H9 (cell line): ENCODE data around the gene C19orf85. TPM values are rescaled to one million over a fixed set of nuclear protein-coding genes. Genes with fewer than 3 reads are reported as not detected.

Source experiments
- DNase-seq: peaks from one replicate; pipeline ENCODE4 v3.0.0-alpha.2; 2017
- H2AFZ ChIP-seq: one replicate; pipeline ENCODE4 v1.6.1; 2013; ENCODE audit warnings: mild to moderate bottlenecking, low read length, control low read depth, moderate library complexity
- H2AK5ac ChIP-seq: 2 replicates; pipeline ENCODE4 v1.6.1; 2013; ENCODE audit warnings: low read length, control low read depth, mixed read lengths; ENCODE audit not compliant: insufficient read length
- H2BK120ac ChIP-seq: one replicate; pipeline ENCODE4 v1.6.1; 2013; ENCODE audit warnings: low read depth, mild to moderate bottlenecking, low read length, control low read depth, inconsistent platforms; ENCODE audit not compliant: poor library complexity, severe bottlenecking
- H2BK12ac ChIP-seq: 2 replicates; pipeline ENCODE4 v1.6.1; 2013; ENCODE audit warnings: low read length, control low read depth, mixed read lengths, low read depth; ENCODE audit not compliant: insufficient read length
- H2BK15ac ChIP-seq: 2 replicates; pipeline ENCODE4 v1.6.1; 2013; ENCODE audit warnings: low read depth, low read length, control low read depth
- H2BK20ac ChIP-seq: one replicate; pipeline ENCODE4 v1.6.1; 2013; ENCODE audit warnings: low read depth, mild to moderate bottlenecking, low read length, control low read depth, inconsistent platforms; ENCODE audit not compliant: poor library complexity, severe bottlenecking
- H2BK5ac ChIP-seq: 2 replicates; pipeline ENCODE4 v1.6.1; 2013; ENCODE audit warnings: low read length, control low read depth, mixed read lengths; ENCODE audit not compliant: insufficient read length
- H3K14ac ChIP-seq: 2 replicates; pipeline ENCODE4 v1.6.1; 2013; ENCODE audit warnings: low read length, control low read depth; ENCODE audit not compliant: insufficient read depth
- H3K18ac ChIP-seq: 2 replicates; pipeline ENCODE4 v1.6.1; 2013; ENCODE audit warnings: low read depth, mild to moderate bottlenecking, mixed read lengths, low read length, control low read depth; ENCODE audit not compliant: insufficient read length
- H3K23ac ChIP-seq: 2 replicates; pipeline ENCODE4 v1.6.1; 2013; ENCODE audit warnings: low read length, control low read depth, mixed read lengths, low read depth; ENCODE audit not compliant: insufficient read length
- H3K23me2 ChIP-seq: 2 replicates; pipeline ENCODE4 v1.6.1; 2013; ENCODE audit warnings: low read depth, mild to moderate bottlenecking, mixed read lengths, low read length, control low read depth; ENCODE audit not compliant: insufficient read length, poor library complexity, severe bottlenecking
- H3K27ac ChIP-seq: 2 replicates; pipeline ENCODE4 v1.5.1; 2013; ENCODE audit warnings: low read length, control low read depth, mixed read lengths, low read depth; ENCODE audit not compliant: insufficient read length
- H3K27me3 ChIP-seq: 2 replicates; pipeline ENCODE4 v1.6.1; 2013; ENCODE audit warnings: low read length, control low read depth, inconsistent platforms; ENCODE audit not compliant: insufficient read depth
- H3K4ac ChIP-seq: 2 replicates; pipeline ENCODE4 v1.6.1; 2013; ENCODE audit warnings: low read depth, mild to moderate bottlenecking, control low read depth, inconsistent platforms, low read length, moderate library complexity
- H3K4me1 ChIP-seq: 2 replicates; pipeline ENCODE4 v1.6.1; 2013; ENCODE audit warnings: low read length, control low read depth, inconsistent platforms; ENCODE audit not compliant: insufficient read depth
- H3K4me2 ChIP-seq: 2 replicates; pipeline ENCODE4 v1.6.1; 2013; ENCODE audit warnings: low read length, control low read depth, mixed read lengths; ENCODE audit not compliant: insufficient read length, insufficient read depth
- H3K56ac ChIP-seq: 2 replicates; pipeline ENCODE4 v1.6.1; 2013; ENCODE audit warnings: low read depth, mild to moderate bottlenecking, mixed read lengths, low read length, control low read depth; ENCODE audit not compliant: insufficient read length
- H3K79me1 ChIP-seq: 2 replicates; pipeline ENCODE4 v1.6.1; 2013; ENCODE audit warnings: low read depth, mild to moderate bottlenecking, moderate library complexity, low read length, control low read depth, inconsistent platforms; ENCODE audit not compliant: insufficient read depth, poor library complexity, severe bottlenecking
- H3K79me2 ChIP-seq: 2 replicates; pipeline ENCODE4 v1.6.1; 2013; ENCODE audit warnings: low read length, control low read depth, inconsistent platforms; ENCODE audit not compliant: insufficient read depth
- H3K9ac ChIP-seq: 2 replicates; pipeline ENCODE4 v1.6.1; 2013; ENCODE audit warnings: low read length, control low read depth, mixed read lengths; ENCODE audit not compliant: insufficient read length; ENCODE audit errors: extremely low read depth
- H3K9me3 ChIP-seq: one replicate; pipeline ENCODE4 v1.6.1; 2013; ENCODE audit warnings: low read depth, low read length, inconsistent platforms; ENCODE audit not compliant: control insufficient read depth
- H3T11ph ChIP-seq: one replicate; pipeline ENCODE4 v1.6.1; 2013; ENCODE audit warnings: mild to moderate bottlenecking, low read length, control low read depth, inconsistent platforms
- H4K20me1 ChIP-seq: one replicate; pipeline ENCODE4 v1.6.1; 2013; ENCODE audit not compliant: control insufficient read depth, insufficient read length, insufficient read depth
- H4K5ac ChIP-seq: 2 replicates; pipeline ENCODE4 v1.6.1; 2013; ENCODE audit warnings: low read depth, mild to moderate bottlenecking, mixed read lengths, low read length, control low read depth; ENCODE audit not compliant: insufficient read length
- H4K8ac ChIP-seq: replicated peaks from 2 replicates; pipeline ENCODE4 v1.6.1; 2013; ENCODE audit warnings: low read length, control low read depth, mixed read lengths, low read depth; ENCODE audit not compliant: insufficient read length
- H4K91ac ChIP-seq: 2 replicates; pipeline ENCODE4 v1.6.1; 2013; ENCODE audit warnings: low read depth, mild to moderate bottlenecking, moderate library complexity, mixed read lengths, low read length, control low read depth; ENCODE audit not compliant: insufficient read length
- H3K27ac Mint-ChIP-seq, 3 experiments: 2 replicates in 2 of 3; 3 replicates in 1 of 3; pipeline ENCODE4 v1.8.0; 2020 to 2021; ENCODE audit warnings: mixed read lengths in 3 of 3, mild to moderate bottlenecking in 1 of 3, moderate library complexity in 1 of 3
- H3K27me3 Mint-ChIP-seq: 2 replicates; pipeline ENCODE4 v1.8.0; 2021; ENCODE audit warnings: low read depth, mild to moderate bottlenecking, moderate library complexity, mixed read lengths
- H3K36me3 Mint-ChIP-seq, 3 experiments: 2 replicates in 2 of 3; 3 replicates in 1 of 3; pipeline ENCODE4 v1.8.0; 2020 to 2021; ENCODE audit warnings: low read depth in 3 of 3, mixed read lengths in 3 of 3; ENCODE audit not compliant: insufficient read depth in 1 of 3
- H3K4me1 Mint-ChIP-seq, 2 experiments: 2 replicates each; pipeline ENCODE4 v1.8.0; 2020; ENCODE audit warnings: mixed read lengths in 2 of 2
- H3K4me3 Mint-ChIP-seq, 2 experiments: 2 replicates in 1 of 2; 3 replicates in 1 of 2; pipeline ENCODE4 v1.8.0; 2020 to 2021; ENCODE audit warnings: mild to moderate bottlenecking in 2 of 2, mixed read lengths in 2 of 2, moderate library complexity in 1 of 2
- H3K9me3 Mint-ChIP-seq, 2 experiments: 2 replicates in 1 of 2; 3 replicates in 1 of 2; pipeline ENCODE4 v1.8.0; 2020; ENCODE audit warnings: mild to moderate bottlenecking in 2 of 2, mixed read lengths in 2 of 2, moderate library complexity in 1 of 2
- CTCF ChIP-seq: fragments of 200-600 bp; sonication (generic); conservative IDR thresholded peaks from 3 replicates; pipeline ENCODE4 v1.8.0; 2021; ENCODE audit warnings: antibody characterized with exemption, mild to moderate bottlenecking
- WGBS: extraction: QIAGEN DNeasy Blood & Tissue Kit; methylation state at CpG from one replicate; pipeline ENCODE4 v1.1.7; 2013; ENCODE audit warnings: missing lambda C conversion rate, low lambda C conversion rate, mixed read lengths; ENCODE audit not compliant: insufficient read length; ENCODE audit errors: extremely low coverage; 5-methylcytosine and 5-hydroxymethylcytosine counted together
- total RNA-seq: library from RNA; stranded (reverse); gene quantifications from 2 replicates; pipeline ENCODE4 v1.2.1, GENCODE V29; 2021

C19orf85 gene
- total RNA-seq, 1 experiment from 2014 or later, result 1.2 TPM

GRCh38 chr19:55479045-55479444 lies 14.5 kb upstream of the C19orf85 start:
- Histone ChIP-seq H2AK5ac (no peak overlapping the region), H4K20me1 (no peaks in the 10 kb centered on the region), H4K91ac (no peak overlapping the region), H3K23ac (no peak overlapping the region), H3K27me3 (no peaks in the 10 kb centered on the region), H3K23me2 (peaks cover 5% of the 10 kb centered on the region), H4K5ac (no peak overlapping the region), H3K4ac (no peak overlapping the region), H3K18ac (no peak overlapping the region), H3K79me2 (no peaks in the 10 kb centered on the region), H3K4me1 (no peaks in the 10 kb centered on the region), H3K9me3 (no peaks in the 10 kb centered on the region), H2BK20ac (no peak overlapping the region), H3K4me2 (no peak overlapping the region), H3K27ac (no peak overlapping the region), H3K79me1 (no peaks in the 10 kb centered on the region), H2BK12ac (no peak overlapping the region), H2BK15ac (no peak overlapping the region), H3K56ac (no peak overlapping the region), H2BK120ac (no peak overlapping the region), H2BK5ac (no peak overlapping the region), H4K8ac (no peak overlapping the region), H2AFZ (no peak overlapping the region), H3K9ac (no peak overlapping the region), H3T11ph (no peak overlapping the region), H3K14ac (no peak overlapping the region)
- H3K27ac Mint-ChIP-seq, result peak overlapping the region in 2 of 3 experiments; percentile 22 to 26; a peak in 2 of 7 replicates
- TF ChIP-seq CTCF, result no peak
- peaks cover 2 to 19% (median 3%) of the 10 kb centered on the region in 3 experiments; a peak in 6 of 7 replicates for H3K36me3 Mint-ChIP-seq
- peaks cover 17 to 50% of the 10 kb centered on the region in 2 experiments for H3K4me1 Mint-ChIP-seq
- no CpG with 5 or more reads among the region's 17 CpGs for WGBS
- no peaks in the 10 kb centered on the region for H3K27me3 Mint-ChIP-seq
- peak overlapping the region; percentile 2 to 40; a peak in 3 of 5 replicates for H3K4me3 Mint-ChIP-seq
- H3K9me3 Mint-ChIP-seq, result no peaks in the 10 kb centered on the region
- no peak for DNase-seq
